Measurements from ENCODE around the gene PLCL1.

- TF ChIP-seq CTCF (IDR thresholded peaks at IDR 0.05; ENCODE audit: low read length): no peak
- TF ChIP-seq EZH2phosphoT487 (IDR thresholded peaks at IDR 0.05; ENCODE audit: low read length): no peak
- TF ChIP-seq EZH2 (optimal IDR thresholded peaks at IDR 0.05; ENCODE audit: low read depth, low read length): no peak
These were observed 199.8 kb downstream of the PLCL1 start for GRCh38 chr2:198004173-198004572.
